CD14-positive monocyte (primary cell): ENCODE data around the gene DSG3. TPM values are rescaled to one million over a fixed set of nuclear protein-coding genes. Genes with fewer than 3 reads are reported as not detected.

Source experiments
- DNase-seq, 3 donors: peaks; one replicate each; pipeline ENCODE4 v3.0.0-alpha.2; 2011 to 2022
- H2AFZ ChIP-seq: 2 replicates; pipeline ENCODE4 v1.6.0; 2012; ENCODE audit warnings: mild to moderate bottlenecking, low read depth, low read length, inconsistent platforms; ENCODE audit not compliant: insufficient read depth, poor library complexity, severe bottlenecking
- H3K27ac ChIP-seq, 2 donors: 1 replicate in 1 of 2; 2 replicates in 1 of 2; pipeline ENCODE4 v1.5.1; 2012 to 2013; ENCODE audit warnings: low read length in 2 of 2, control low read depth in 1 of 2, inconsistent platforms in 1 of 2, low read depth in 1 of 2, mild to moderate bottlenecking in 1 of 2
- H3K27me3 ChIP-seq, 2 donors: one replicate each; pipeline versions ENCODE4 v1.6.0 to v1.6.1; 2011 to 2013; ENCODE audit warnings: low read length in 2 of 2; ENCODE audit not compliant: control insufficient read depth in 2 of 2, insufficient read depth in 2 of 2
- H3K36me3 ChIP-seq, 2 donors: replicated peaks in 1 of 2; 1 replicate in 1 of 2; 2 replicates in 1 of 2; pipeline versions ENCODE4 v1.5.1 to v1.6.1; 2012 to 2013; ENCODE audit warnings: low read length in 2 of 2, control low read depth in 1 of 2, inconsistent platforms in 1 of 2, mild to moderate bottlenecking in 1 of 2; ENCODE audit not compliant: insufficient read depth in 2 of 2, control insufficient read depth in 1 of 2
- H3K4me1 ChIP-seq, 2 donors: 1 replicate in 1 of 2; 2 replicates in 1 of 2; pipeline versions ENCODE4 v1.5.1 to v1.6.1; 2012 to 2013; ENCODE audit warnings: low read length in 2 of 2, control low read depth in 1 of 2, inconsistent platforms in 1 of 2, mild to moderate bottlenecking in 1 of 2, moderate library complexity in 1 of 2; ENCODE audit not compliant: insufficient read depth in 2 of 2, control insufficient read depth in 1 of 2
- H3K4me2 ChIP-seq: replicated peaks from 2 replicates; pipeline ENCODE3; 2012; ENCODE audit warnings: low read length, moderate library complexity, mild to moderate bottlenecking; ENCODE audit not compliant: poor library complexity, severe bottlenecking; ENCODE audit errors: extremely low read depth
- H3K4me3 ChIP-seq, 3 experiments: fragments of 200-600 bp in 1 of 3; sonication (generic) in 1 of 3; replicated peaks in 1 of 3; 1 replicate in 2 of 3; 2 replicates in 1 of 3; pipeline ENCODE4 v1.5.1; 2011 to 2013; ENCODE audit warnings: low read length in 3 of 3, mild to moderate bottlenecking in 3 of 3, control low read depth in 2 of 3, low read depth in 2 of 3, inconsistent platforms in 1 of 3, moderate library complexity in 1 of 3
- H3K79me2 ChIP-seq: 2 replicates; pipeline ENCODE4 v1.6.0; 2012; ENCODE audit warnings: mild to moderate bottlenecking, control low read depth, inconsistent platforms, low read length, moderate library complexity; ENCODE audit not compliant: insufficient read depth
- H3K9ac ChIP-seq: 2 replicates; pipeline ENCODE4 v1.6.0; 2017; ENCODE audit warnings: low read length, mild to moderate bottlenecking; ENCODE audit not compliant: insufficient read depth, poor library complexity, severe bottlenecking
- H3K9me3 ChIP-seq, 2 donors: replicated peaks in 1 of 2; 1 replicate in 1 of 2; 2 replicates in 1 of 2; pipeline versions ENCODE4 v1.5.1 to v1.6.1; 2012 to 2013; ENCODE audit warnings: low read length in 2 of 2, control low read depth in 1 of 2; ENCODE audit not compliant: control insufficient read depth in 1 of 2, insufficient read depth in 1 of 2
- H4K20me1 ChIP-seq: 2 replicates; pipeline ENCODE4 v1.6.0; 2012; ENCODE audit warnings: mild to moderate bottlenecking, low read length, control low read depth, moderate library complexity; ENCODE audit not compliant: insufficient read depth
- H3K27ac Mint-ChIP-seq, 7 donors: one replicate each; pipeline ENCODE4 v1.8.0; 2020; ENCODE audit warnings: mild to moderate bottlenecking in 7 of 7, mixed read lengths in 7 of 7, moderate library complexity in 6 of 7, inconsistent platforms in 2 of 7
- H3K27me3 Mint-ChIP-seq, 3 donors: one replicate each; pipeline ENCODE4 v1.8.0; 2021 to 2022; ENCODE audit warnings: low read depth in 3 of 3, mild to moderate bottlenecking in 3 of 3, mixed read lengths in 3 of 3, moderate library complexity in 3 of 3, inconsistent platforms in 1 of 3
- H3K36me3 Mint-ChIP-seq, 2 donors: one replicate each; pipeline ENCODE4 v1.8.0; 2020; ENCODE audit warnings: mixed read lengths in 2 of 2, inconsistent platforms in 1 of 2, mild to moderate bottlenecking in 1 of 2
- H3K4me1 Mint-ChIP-seq: one replicate; pipeline ENCODE4 v1.8.0; 2020; ENCODE audit warnings: mild to moderate bottlenecking, mixed read lengths
- H3K4me3 Mint-ChIP-seq, 2 donors: one replicate each; pipeline ENCODE4 v1.8.0; 2020; ENCODE audit warnings: mild to moderate bottlenecking in 2 of 2, mixed read lengths in 2 of 2, moderate library complexity in 1 of 2
- H3K9me3 Mint-ChIP-seq, 7 donors: one replicate each; pipeline ENCODE4 v1.8.0; 2020 to 2022; ENCODE audit warnings: mixed read lengths in 7 of 7, mild to moderate bottlenecking in 6 of 7, moderate library complexity in 6 of 7, inconsistent platforms in 2 of 7
- CTCF ChIP-seq: fragments of 200-600 bp; IDR thresholded peaks from one replicate; pipeline ENCODE4 v1.8.0; 2022; ENCODE audit warnings: antibody characterized with exemption, mild to moderate bottlenecking
- WGBS: methylation state at CpG from one replicate; pipeline ENCODE4 v1.1.5; 2013; ENCODE audit warnings: missing lambda C conversion rate; ENCODE audit not compliant: insufficient coverage; 5-methylcytosine and 5-hydroxymethylcytosine counted together
- intact Hi-C, 2 donors: fragments of 100-400 bp; cut with micrococcal nuclease; formaldehyde crosslinking; loops; one replicate each; pipeline versions ENCODE4 v1.15.0 to v1.15.1; 2023
- polyA plus RNA-seq, 3 donors: library from polyadenylated mRNA; depleted of rRNA in 1 of 3; unstranded in 2 of 3; stranded (reverse) in 1 of 3; fragments of 300-500 nt in 2 of 3; fragments of >200 nt in 1 of 3; fragmentation: Illumina TruSeq in 2 of 3; gene quantifications; 1 replicate in 2 of 3; 2 replicates in 1 of 3; pipeline ENCODE4 v1.2.3, GENCODE V29; 2012 to 2021

DSG3 gene
- polyA plus RNA-seq, 3 donors, result not detected

- peaks cover 2 to 8% of the 10 kb centered on the region in 2 donors for H3K36me3 Mint-ChIP-seq
- Histone ChIP-seq H3K27me3 (peaks cover 37 to 49% of the 10 kb centered on the region in 2 donors), H4K20me1 (no peaks in the 10 kb centered on the region), H3K79me2 (no peaks in the 10 kb centered on the region), H3K4me1 (peaks cover 11 to 16% of the 10 kb centered on the region in 2 donors), H3K9me3 (no peaks in the 10 kb centered on the region), H3K36me3 (no peaks in the 10 kb centered on the region), H3K9ac (peak overlapping the region; percentile 32), H2AFZ (no peak overlapping the region), H3K4me3 (peak overlapping the region in 2 of 3 experiments; percentile 26 to 70), H3K27ac (no peak overlapping the region), H3K4me2 (peak overlapping the region; percentile 76)
- H3K4me1 Mint-ChIP-seq, result peaks cover 16% of the 10 kb centered on the region
- 50% methylated on average over 1 of the region's 22 CpGs for WGBS
- peak overlapping the region in 1 of 7 donors; percentile 36 for H3K27ac Mint-ChIP-seq
- peaks cover 0 to 9% (median 3%) of the 10 kb centered on the region in 7 donors for H3K9me3 Mint-ChIP-seq
- no peak for DNase-seq
- no peak for TF ChIP-seq CTCF
- peaks cover 30 to 43% (median 37%) of the 10 kb centered on the region in 3 donors for H3K27me3 Mint-ChIP-seq
- H3K4me3 Mint-ChIP-seq, result peak overlapping the region; percentile 75 to 93
- intact Hi-C loops, result no loop called here
Measured at GRCh38 chr18:31498574-31499524, 51.3 kb downstream of the DSG3 start.

- no peaks in the 10 kb centered on the region for H4K20me1 ChIP-seq
- H3K27ac ChIP-seq, result no peak overlapping the region
- H3K36me3 Mint-ChIP-seq, result peaks cover 2 to 8% of the 10 kb centered on the region in 2 donors
- H3K4me1 Mint-ChIP-seq, result peaks cover 16% of the 10 kb centered on the region
- H3K9me3 Mint-ChIP-seq, result peaks cover 0 to 9% (median 3%) of the 10 kb centered on the region in 7 donors
- H3K4me2 ChIP-seq, result no peak overlapping the region
- H3K27me3 Mint-ChIP-seq, result peaks cover 30 to 43% (median 37%) of the 10 kb centered on the region in 3 donors
- peak overlapping the region in 1 of 2 donors; percentile 56 for H3K4me3 Mint-ChIP-seq
- H3K9ac ChIP-seq, result no peak overlapping the region
- WGBS, result 0% methylated on average over 2 of the region's 6 CpGs
- DNase-seq, result peak in 1 of 3 donors; percentile 14
- H3K36me3 ChIP-seq, result no peaks in the 10 kb centered on the region
- peaks cover 37 to 48% of the 10 kb centered on the region in 2 donors for H3K27me3 ChIP-seq
- H2AFZ ChIP-seq, result no peak overlapping the region
- H3K9me3 ChIP-seq, result no peaks in the 10 kb centered on the region
- no peak overlapping the region for H3K4me3 ChIP-seq
- no peaks in the 10 kb centered on the region for H3K79me2 ChIP-seq
- intact Hi-C loops, result no loop called here
- peaks cover 11 to 16% of the 10 kb centered on the region in 2 donors for H3K4me1 ChIP-seq
- peak overlapping the region in 1 of 7 donors; percentile 15 for H3K27ac Mint-ChIP-seq
- TF ChIP-seq CTCF, result no peak
Measured at GRCh38 chr18:31500051-31500688, 52.6 kb downstream of the DSG3 start.
